GM12878 (cell line): ENCODE results near the gene ZNF888. TPM values are rescaled to one million over a fixed set of nuclear protein-coding genes. Genes with fewer than 3 reads are reported as not detected.

ENCODE experiments used
- ATAC-seq: fragments of 200-7000 bp; cut with Tn5 transposase; 3 replicates; pipeline ENCODE4 v1.9.1; 2020; ENCODE audit warnings: mild to moderate bottlenecking, moderate library complexity
- BruUV-seq: library from RNA; stranded (reverse); fragments of 400-500 nt; replicated peaks from 2 replicates; lab custom pipeline; 2021; lab: Mats Ljungman, UMichigan
- CTCF ChIA-PET: fragments of 300-600 bp; sonication (Branson Sonifier 250); formaldehyde crosslinking; extraction: SDS; loops from one replicate; lab custom pipeline; 2021; ENCODE audit warnings: inconsistent platforms; lab: Yijun Ruan, JAX
- POLR2A ChIA-PET: fragments of 350-600 bp; formaldehyde crosslinking; extraction: SDS; loops from one replicate; lab custom pipeline; 2021; ENCODE audit warnings: inconsistent platforms; lab: Charles Lee
- RAD21 ChIA-PET: fragments of 300-600 bp; sonication (Branson Sonifier 250); formaldehyde crosslinking; loops from one replicate; lab custom pipeline; 2023; ENCODE audit warnings: antibody characterized with exemption; ENCODE audit not compliant: unreplicated experiment; lab: Charles Lee
- SMC1A ChIA-PET: fragments of 300-600 bp; sonication (Branson Sonifier 250); formaldehyde crosslinking; loops from one replicate; lab custom pipeline; 2023; ENCODE audit not compliant: unreplicated experiment, uncharacterized antibody; lab: Charles Lee
- DNase-seq: peaks from one replicate; pipeline ENCODE4 v3.0.0-alpha.2; 2011; ENCODE audit warnings: low read depth, low spot score
- FAIRE-seq: peaks from 3 replicates; lab custom pipeline; 2011; peaks lifted over from hg19 to GRCh38; lab: Jason Lieb, UNC
- H2AFZ ChIP-seq: 2 replicates; pipeline ENCODE4 v1.6.0; 2011; ENCODE audit warnings: low read depth, low read length, control low read depth; ENCODE audit not compliant: control insufficient read depth
- H3K27ac ChIP-seq: 2 replicates; pipeline ENCODE4 v1.5.1; 2011; ENCODE audit warnings: control low read depth; ENCODE audit not compliant: control insufficient read depth, insufficient read depth
- H3K27me3 ChIP-seq, 2 experiments: replicated peaks in 1 of 2; 2 replicates each; pipeline versions ENCODE4 v1.6.0 to v1.6.1; 2011; ENCODE audit warnings: low read length in 1 of 2; ENCODE audit not compliant: control insufficient read depth in 2 of 2, insufficient read depth in 2 of 2
- H3K36me3 ChIP-seq, 2 experiments: 2 replicates each; pipeline ENCODE4 v1.5.1; 2011; ENCODE audit warnings: low read length in 1 of 2; ENCODE audit not compliant: control insufficient read depth in 2 of 2, insufficient read depth in 2 of 2
- H3K4me1 ChIP-seq: 2 replicates; pipeline ENCODE4 v1.6.1; 2011; ENCODE audit warnings: mild to moderate bottlenecking, low read length, moderate library complexity, mixed read lengths; ENCODE audit not compliant: control insufficient read depth, insufficient read depth
- H3K4me2 ChIP-seq: 2 replicates; pipeline ENCODE4 v1.6.0; 2011; ENCODE audit warnings: control low read depth; ENCODE audit not compliant: control insufficient read depth, insufficient read depth
- H3K4me3 ChIP-seq: fragments of 200-600 bp; sonication (generic); 2 replicates; pipeline ENCODE4 v1.5.1; 2016
- H3K79me2 ChIP-seq: 2 replicates; pipeline ENCODE4 v1.6.0; 2011; ENCODE audit warnings: low read length; ENCODE audit not compliant: control insufficient read depth, insufficient read depth
- H3K9ac ChIP-seq: 2 replicates; pipeline ENCODE4 v1.8.0; 2011; ENCODE audit warnings: low read length, control low read depth, mixed read lengths; ENCODE audit not compliant: control insufficient read depth, insufficient read depth
- H3K9me3 ChIP-seq: replicated peaks from 3 replicates; pipeline ENCODE4 v1.5.1; 2011; ENCODE audit warnings: mild to moderate bottlenecking, low read length; ENCODE audit not compliant: control insufficient read depth, insufficient read depth
- H4K20me1 ChIP-seq: 2 replicates; pipeline ENCODE4 v1.6.0; 2011; ENCODE audit not compliant: control insufficient read depth, insufficient read depth
- CEBPB ChIP-seq, 2 experiments: fragments of 150-350 bp in 1 of 2; IDR thresholded peaks; 2 replicates each; pipeline ENCODE4 v1.6.1; 2012 to 2014; ENCODE audit warnings: low read depth in 2 of 2, low read length in 2 of 2, borderline replicate concordance in 1 of 2, inconsistent platforms in 1 of 2
- E2F4 ChIP-seq: IDR thresholded peaks from 2 replicates; pipeline ENCODE4 v1.6.1; 2012; ENCODE audit warnings: low read depth, low read length, improper control_type of control experiment
- EGR1 ChIP-seq, 2 experiments: IDR thresholded peaks; 1 replicate in 1 of 2; 2 replicates in 1 of 2; pipeline ENCODE4 v1.6.1; 2011 to 2012; ENCODE audit warnings: low read depth in 2 of 2, low read length in 2 of 2, borderline replicate concordance in 1 of 2, mild to moderate bottlenecking in 1 of 2, moderate library complexity in 1 of 2
- MLLT1 ChIP-seq: fragments of 450-650 bp; IDR thresholded peaks from 2 replicates; pipeline ENCODE4 v1.6.1; 2016; ENCODE audit warnings: mild to moderate bottlenecking
- NFYA ChIP-seq: IDR thresholded peaks from 2 replicates; pipeline ENCODE4 v1.6.1; 2011; ENCODE audit warnings: low read depth, mild to moderate bottlenecking, low read length, improper control_type of control experiment, borderline replicate concordance
- NFYB ChIP-seq: IDR thresholded peaks from 2 replicates; pipeline ENCODE4 v1.6.1; 2011; ENCODE audit warnings: low read depth, mild to moderate bottlenecking, low read length, improper control_type of control experiment, moderate library complexity; ENCODE audit not compliant: insufficient read depth
- RELA ChIP-seq: fragments of 450-650 bp; IDR thresholded peaks from 2 replicates; pipeline ENCODE4 v1.8.0; 2014; ENCODE audit warnings: borderline replicate concordance; ENCODE audit not compliant: partially characterized antibody
- SMARCA5 ChIP-seq: fragments of 450-650 bp; IDR thresholded peaks from 2 replicates; pipeline ENCODE4 v1.6.1; 2017; ENCODE audit warnings: mild to moderate bottlenecking
- SREBF2 ChIP-seq: IDR thresholded peaks from 2 replicates; pipeline ENCODE4 v1.6.1; 2012; ENCODE audit warnings: mild to moderate bottlenecking, low read length
- WGBS: methylation state at CpG from one replicate; pipeline ENCODE4 v1.1.6; 2016; ENCODE audit warnings: low lambda C conversion rate; ENCODE audit not compliant: insufficient replicate concordance, insufficient coverage; ENCODE audit errors: missing lambda C conversion rate; 5-methylcytosine and 5-hydroxymethylcytosine counted together
- in situ Hi-C: fragments of 300-500 bp; cut with MboI; formaldehyde crosslinking; loops from 9 replicates; pipeline ENCODE4 v1.14.3; 2018; ENCODE audit warnings: mixed read lengths
- intact Hi-C: fragments of 100-400 bp; cut with micrococcal nuclease; formaldehyde crosslinking; loops from one replicate; pipeline ENCODE4 v1.14.2; 2022; ENCODE audit not compliant: unreplicated experiment
- polyA plus RNA-seq, 11 experiments: library from polyadenylated mRNA; depleted of rRNA in 4 of 11; unstranded in 6 of 11; stranded (reverse) in 5 of 11; fragments of >200 nt; fragmentation: Nextera tagmentation in 4 of 11; fragmentation: Illumina TruSeq in 1 of 11; extraction: Ambion mirVana in 4 of 11; extraction: Trizol in 1 of 11; gene quantifications; 1 replicate in 1 of 11; 2 replicates in 10 of 11; pipeline versions ENCODE4 v1.2.1 to v1.2.3, GENCODE V29; 2011 to 2016; ENCODE audit warnings: inconsistent platforms in 2 of 11, missing spikeins in 2 of 11, low read depth in 1 of 11
- total RNA-seq, 4 experiments: library from RNA; depleted of rRNA in 3 of 4; stranded (reverse); fragments of >200 nt in 3 of 4; fragmentation: Illumina TruSeq in 1 of 4; extraction: Trizol in 1 of 4; gene quantifications; 2 replicates each; pipeline versions ENCODE4 v1.2.1 to v1.2.3, GENCODE V29; 2013 to 2021
- TF ChIP-seq, protein P1 (sequence below): fragments of 450-650 bp; formaldehyde crosslinking; IDR thresholded peaks from 2 replicates; pipeline ENCODE4 v1.4.0; 2020; ENCODE audit warnings: mild to moderate bottlenecking, moderate library complexity
- TF ChIP-seq, protein P2 (sequence below): fragments of 450-650 bp; IDR thresholded peaks from 2 replicates; pipeline ENCODE4 v1.6.1; 2017; ENCODE audit warnings: antibody characterized with exemption, mild to moderate bottlenecking, moderate library complexity

The ZNF888 gene
- total and polyA plus RNA-seq, 10 of the 15 experiments (the other 5 are each of a cell fraction or from before 2014, with no cell fraction given), result 0.26 to 4.3 (median 2.7) TPM

DNA sequence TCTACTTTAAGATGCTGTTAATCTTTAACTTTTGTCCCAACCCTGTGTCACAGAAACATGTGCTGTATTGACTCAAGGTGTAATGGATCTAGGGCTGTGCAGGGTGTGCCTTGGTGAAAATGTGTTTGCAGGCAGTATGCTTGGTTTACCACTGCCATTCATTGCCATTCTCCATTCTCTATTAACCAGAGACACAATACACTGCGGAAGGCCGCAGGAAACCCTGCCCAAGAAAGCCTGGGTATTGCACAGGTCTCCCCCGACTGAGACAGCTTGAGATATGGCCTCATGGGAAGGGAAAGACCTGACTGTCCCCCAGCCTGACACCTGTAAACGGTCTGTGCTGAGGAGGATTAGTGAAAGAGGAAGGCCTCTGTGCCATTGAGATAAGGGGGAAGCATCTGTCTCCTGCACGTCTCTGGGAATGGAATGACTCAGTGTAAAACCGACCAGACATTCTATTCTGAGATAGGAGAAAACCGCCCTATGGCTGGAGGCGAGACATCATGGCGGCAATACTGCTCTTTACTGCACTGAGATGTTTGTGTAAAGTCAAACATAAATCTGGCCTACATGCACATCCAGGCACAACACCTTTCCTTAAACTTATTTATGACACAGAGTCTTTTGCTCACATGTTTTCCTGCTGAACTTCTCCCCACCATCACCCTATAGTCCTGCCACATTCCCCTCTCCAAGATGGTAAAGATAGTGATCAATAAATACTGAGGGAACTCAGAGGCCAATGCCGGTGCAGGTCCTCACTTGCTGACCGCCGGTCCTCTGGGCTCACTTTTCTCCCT, 13.1 kb upstream of the ZNF888 start (continued):
- TF ChIP-seq, protein P1, sequence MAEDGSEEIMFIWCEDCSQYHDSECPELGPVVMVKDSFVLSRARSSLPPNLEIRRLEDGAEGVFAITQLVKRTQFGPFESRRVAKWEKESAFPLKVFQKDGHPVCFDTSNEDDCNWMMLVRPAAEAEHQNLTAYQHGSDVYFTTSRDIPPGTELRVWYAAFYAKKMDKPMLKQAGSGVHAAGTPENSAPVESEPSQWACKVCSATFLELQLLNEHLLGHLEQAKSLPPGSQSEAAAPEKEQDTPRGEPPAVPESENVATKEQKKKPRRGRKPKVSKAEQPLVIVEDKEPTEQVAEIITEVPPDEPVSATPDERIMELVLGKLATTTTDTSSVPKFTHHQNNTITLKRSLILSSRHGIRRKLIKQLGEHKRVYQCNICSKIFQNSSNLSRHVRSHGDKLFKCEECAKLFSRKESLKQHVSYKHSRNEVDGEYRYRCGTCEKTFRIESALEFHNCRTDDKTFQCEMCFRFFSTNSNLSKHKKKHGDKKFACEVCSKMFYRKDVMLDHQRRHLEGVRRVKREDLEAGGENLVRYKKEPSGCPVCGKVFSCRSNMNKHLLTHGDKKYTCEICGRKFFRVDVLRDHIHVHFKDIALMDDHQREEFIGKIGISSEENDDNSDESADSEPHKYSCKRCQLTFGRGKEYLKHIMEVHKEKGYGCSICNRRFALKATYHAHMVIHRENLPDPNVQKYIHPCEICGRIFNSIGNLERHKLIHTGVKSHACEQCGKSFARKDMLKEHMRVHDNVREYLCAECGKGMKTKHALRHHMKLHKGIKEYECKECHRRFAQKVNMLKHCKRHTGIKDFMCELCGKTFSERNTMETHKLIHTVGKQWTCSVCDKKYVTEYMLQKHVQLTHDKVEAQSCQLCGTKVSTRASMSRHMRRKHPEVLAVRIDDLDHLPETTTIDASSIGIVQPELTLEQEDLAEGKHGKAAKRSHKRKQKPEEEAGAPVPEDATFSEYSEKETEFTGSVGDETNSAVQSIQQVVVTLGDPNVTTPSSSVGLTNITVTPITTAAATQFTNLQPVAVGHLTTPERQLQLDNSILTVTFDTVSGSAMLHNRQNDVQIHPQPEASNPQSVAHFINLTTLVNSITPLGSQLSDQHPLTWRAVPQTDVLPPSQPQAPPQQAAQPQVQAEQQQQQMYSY (CRISPR knock-in tag), result no peak

GRCh38 chr19:52935434-52935833, 12.2 kb upstream of the ZNF888 start:
- CTCF ChIA-PET, result no interaction called here
- POLR2A ChIA-PET, result no interaction called here
- Histone ChIP-seq H3K27ac (no peak overlapping the region), H3K36me3 (peaks cover 0 to 3% of the 10 kb centered on the region in 2 experiments; a peak in 1 of 4 replicates), H3K9ac (no peak overlapping the region), H3K4me1 (peaks cover 6% of the 10 kb centered on the region), H3K4me2 (no peak overlapping the region), H3K9me3 (peaks cover 11% of the 10 kb centered on the region), H2AFZ (no peak overlapping the region), H3K79me2 (no peaks in the 10 kb centered on the region; the same call in 1 of the 2 replicates), H3K27me3 (no peaks in the 10 kb centered on the region), H4K20me1 (no peaks in the 10 kb centered on the region), H3K4me3 (no peak overlapping the region)
- RAD21 ChIA-PET, result no interaction called here
- BruUV-seq, result no TSS peak
- in situ Hi-C loops (no loop called here), intact Hi-C loops (no loop called here)
- WGBS, result 71% methylated on average over 8 of the region's 8 CpGs
- SMC1A ChIA-PET, result interaction anchor here (0.5 kb wide), 1 partner anchor 72 kb away, joined by 3 read pairs; no protein-coding TSS in a partner anchor
- ATAC-seq, result no peak
- no peak for DNase-seq
- peak; percentile 59 for FAIRE-seq
- TF ChIP-seq NFYB (no peak), EGR1 (IDR thresholded peaks at IDR 0.05; ENCODE audit: borderline replicate concordance in 1 of 2, low read depth in 2 of 2, low read length in 2 of 2) (no peak), RELA (no peak), SMARCA5 (no peak), E2F4 (no peak), CEBPB (IDR thresholded peaks at IDR 0.05; ENCODE audit: borderline replicate concordance in 1 of 2, low read depth in 2 of 2, low read length in 2 of 2) (no peak), NFYA (no peak), SREBF2 (no peak), MLLT1 (no peak)
- TF ChIP-seq, protein P2, sequence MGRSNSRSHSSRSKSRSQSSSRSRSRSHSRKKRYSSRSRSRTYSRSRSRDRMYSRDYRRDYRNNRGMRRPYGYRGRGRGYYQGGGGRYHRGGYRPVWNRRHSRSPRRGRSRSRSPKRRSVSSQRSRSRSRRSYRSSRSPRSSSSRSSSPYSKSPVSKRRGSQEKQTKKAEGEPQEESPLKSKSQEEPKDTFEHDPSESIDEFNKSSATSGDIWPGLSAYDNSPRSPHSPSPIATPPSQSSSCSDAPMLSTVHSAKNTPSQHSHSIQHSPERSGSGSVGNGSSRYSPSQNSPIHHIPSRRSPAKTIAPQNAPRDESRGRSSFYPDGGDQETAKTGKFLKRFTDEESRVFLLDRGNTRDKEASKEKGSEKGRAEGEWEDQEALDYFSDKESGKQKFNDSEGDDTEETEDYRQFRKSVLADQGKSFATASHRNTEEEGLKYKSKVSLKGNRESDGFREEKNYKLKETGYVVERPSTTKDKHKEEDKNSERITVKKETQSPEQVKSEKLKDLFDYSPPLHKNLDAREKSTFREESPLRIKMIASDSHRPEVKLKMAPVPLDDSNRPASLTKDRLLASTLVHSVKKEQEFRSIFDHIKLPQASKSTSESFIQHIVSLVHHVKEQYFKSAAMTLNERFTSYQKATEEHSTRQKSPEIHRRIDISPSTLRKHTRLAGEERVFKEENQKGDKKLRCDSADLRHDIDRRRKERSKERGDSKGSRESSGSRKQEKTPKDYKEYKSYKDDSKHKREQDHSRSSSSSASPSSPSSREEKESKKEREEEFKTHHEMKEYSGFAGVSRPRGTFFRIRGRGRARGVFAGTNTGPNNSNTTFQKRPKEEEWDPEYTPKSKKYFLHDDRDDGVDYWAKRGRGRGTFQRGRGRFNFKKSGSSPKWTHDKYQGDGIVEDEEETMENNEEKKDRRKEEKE, result no peak
